Body of pancreas (tissue), 4 donors: ENCODE data around the gene AZIN2.

Experiments
- POLR2A ChIP-seq, 3 donors: fragments of 450-650 bp; IDR thresholded peaks; one replicate each; pipeline ENCODE4 v1.6.1; 2016; ENCODE audit warnings: antibody characterized with exemption in 3 of 3, mild to moderate bottlenecking in 2 of 3
- TF ChIP-seq, protein P1 (sequence below), 7 experiments: fragments of 450-650 bp in 4 of 7; fragments of 200-600 bp in 3 of 7; sonication (generic) in 3 of 7; IDR thresholded peaks; one replicate each; pipeline ENCODE4 v1.5.1; 2016 to 2019; ENCODE audit warnings: antibody characterized with exemption in 7 of 7

GRCh38 chr1:33143176-33143575 is 62.2 kb downstream of the AZIN2 start:
- no peak for TF ChIP-seq POLR2A (IDR thresholded peaks at IDR 0.05)
- TF ChIP-seq, protein P1, sequence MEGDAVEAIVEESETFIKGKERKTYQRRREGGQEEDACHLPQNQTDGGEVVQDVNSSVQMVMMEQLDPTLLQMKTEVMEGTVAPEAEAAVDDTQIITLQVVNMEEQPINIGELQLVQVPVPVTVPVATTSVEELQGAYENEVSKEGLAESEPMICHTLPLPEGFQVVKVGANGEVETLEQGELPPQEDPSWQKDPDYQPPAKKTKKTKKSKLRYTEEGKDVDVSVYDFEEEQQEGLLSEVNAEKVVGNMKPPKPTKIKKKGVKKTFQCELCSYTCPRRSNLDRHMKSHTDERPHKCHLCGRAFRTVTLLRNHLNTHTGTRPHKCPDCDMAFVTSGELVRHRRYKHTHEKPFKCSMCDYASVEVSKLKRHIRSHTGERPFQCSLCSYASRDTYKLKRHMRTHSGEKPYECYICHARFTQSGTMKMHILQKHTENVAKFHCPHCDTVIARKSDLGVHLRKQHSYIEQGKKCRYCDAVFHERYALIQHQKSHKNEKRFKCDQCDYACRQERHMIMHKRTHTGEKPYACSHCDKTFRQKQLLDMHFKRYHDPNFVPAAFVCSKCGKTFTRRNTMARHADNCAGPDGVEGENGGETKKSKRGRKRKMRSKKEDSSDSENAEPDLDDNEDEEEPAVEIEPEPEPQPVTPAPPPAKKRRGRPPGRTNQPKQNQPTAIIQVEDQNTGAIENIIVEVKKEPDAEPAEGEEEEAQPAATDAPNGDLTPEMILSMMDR (IDR thresholded peaks at IDR 0.05), result no peak
